K562 (cell line): ENCODE results near the gene CBR4. TPM values are rescaled to one million over a fixed set of nuclear protein-coding genes. Genes with fewer than 3 reads are reported as not detected.

Experiments used
- ARID1B ChIP-seq: fragments of 450-650 bp; IDR thresholded peaks from 2 replicates; pipeline ENCODE4 v1.6.1; 2016; ENCODE audit warnings: antibody characterized with exemption, mild to moderate bottlenecking, inconsistent platforms
- C11orf30 ChIP-seq: fragments of 450-650 bp; IDR thresholded peaks from 2 replicates; pipeline ENCODE4 v1.6.1; 2016; ENCODE audit warnings: low read depth, mild to moderate bottlenecking
- CBX8 ChIP-seq: fragments of 200-600 bp; sonication (generic); IDR thresholded peaks from 2 replicates; pipeline ENCODE4 v1.6.1; 2012; ENCODE audit warnings: borderline replicate concordance, mixed run types, low read depth, mild to moderate bottlenecking, moderate library complexity, mixed read lengths, low read length, control low read depth, inconsistent platforms; ENCODE audit not compliant: poor library complexity, severe bottlenecking; ENCODE audit errors: extremely low read depth
- DACH1 ChIP-seq: fragments of 450-650 bp; IDR thresholded peaks from 2 replicates; pipeline ENCODE4 v1.6.1; 2018; ENCODE audit not compliant: partially characterized antibody
- EGR1 ChIP-seq: fragments of 450-650 bp; conservative IDR thresholded peaks from 2 replicates; pipeline ENCODE4 v1.6.1; 2017; ENCODE audit warnings: mild to moderate bottlenecking
- ELF1 ChIP-seq: fragments of 200-800 bp; sonication (Bioruptor generic); IDR thresholded peaks from 2 replicates; pipeline ENCODE4 v1.6.1; 2016; ENCODE audit warnings: missing genetic modification characterization, missing compliant biosample characterization
- ETV6 ChIP-seq, 3 experiments: fragments of 150-350 bp in 1 of 3; sonication (generic) in 1 of 3; formaldehyde crosslinking in 1 of 3; IDR thresholded peaks; 2 replicates each; pipeline versions ENCODE4 v1.6.1 to v1.8.0; 2014 to 2022; ENCODE audit warnings: borderline replicate concordance in 2 of 3, low read depth in 2 of 3, antibody characterized with exemption in 1 of 3, low read length in 1 of 3, mild to moderate bottlenecking in 1 of 3, missing genetic modification reagents in 1 of 3
- IRF2 ChIP-seq: sonication (generic); formaldehyde crosslinking; IDR thresholded peaks from 2 replicates; pipeline ENCODE4 v1.8.1; 2022; ENCODE audit warnings: mild to moderate bottlenecking, missing genetic modification reagents
- JUNB ChIP-seq: fragments of 450-650 bp; formaldehyde crosslinking; conservative IDR thresholded peaks from 2 replicates; pipeline ENCODE4 v1.4.0; 2020; ENCODE audit warnings: mild to moderate bottlenecking
- KDM5B ChIP-seq: fragments of 200-600 bp; sonication (generic); IDR thresholded peaks from 2 replicates; pipeline ENCODE4 v1.6.1; 2012; ENCODE audit warnings: low read depth, mild to moderate bottlenecking, moderate library complexity, low read length, control low read depth, inconsistent platforms; ENCODE audit not compliant: insufficient replicate concordance
- LCOR ChIP-seq: sonication (generic); formaldehyde crosslinking; IDR thresholded peaks from 2 replicates; pipeline ENCODE4 v1.8.0; 2022; ENCODE audit warnings: mild to moderate bottlenecking, missing genetic modification reagents
- MTA2 ChIP-seq: fragments of 450-650 bp; IDR thresholded peaks from 2 replicates; pipeline ENCODE4 v1.6.1; 2016; ENCODE audit warnings: low read depth
- NR4A1 ChIP-seq, 2 experiments: fragments of 250-450 bp in 1 of 2; fragments of 450-650 bp in 1 of 2; sonication (Bioruptor Pico) in 1 of 2; IDR thresholded peaks; 2 replicates each; pipeline versions ENCODE4 v1.4.0 to v1.6.1; 2016 to 2020; ENCODE audit warnings: mild to moderate bottlenecking in 2 of 2, missing compliant biosample characterization in 1 of 2, missing genetic modification characterization in 1 of 2, moderate library complexity in 1 of 2
- POLR2AphosphoS5 ChIP-seq: IDR thresholded peaks from 2 replicates; pipeline ENCODE4 v1.6.1; 2011; ENCODE audit warnings: mild to moderate bottlenecking, low read depth, low read length, moderate library complexity; ENCODE audit not compliant: control insufficient read depth, insufficient read depth
- TSC22D4 ChIP-seq: fragments of 450-650 bp; IDR thresholded peaks from 2 replicates; pipeline ENCODE4 v1.6.1; 2016; ENCODE audit warnings: missing genetic modification characterization, missing biosample characterization, control low read depth
- ZC3H8 ChIP-seq: fragments of 450-650 bp; IDR thresholded peaks from 2 replicates; pipeline ENCODE4 v1.6.1; 2017
- ZFP36 ChIP-seq: fragments of 150-350 bp; IDR thresholded peaks from 2 replicates; pipeline ENCODE4 v1.6.1; 2018; ENCODE audit warnings: low read length, low read depth; ENCODE audit not compliant: partially characterized antibody
- ZFX ChIP-seq: sonication (generic); formaldehyde crosslinking; IDR thresholded peaks from 2 replicates; pipeline ENCODE4 v1.8.0; 2022; ENCODE audit warnings: mild to moderate bottlenecking, missing genetic modification reagents, moderate library complexity
- ZNF165 ChIP-seq: fragments of 250-450 bp; sonication (Bioruptor Pico); IDR thresholded peaks from 2 replicates; pipeline ENCODE4 v1.4.0; 2020; ENCODE audit warnings: borderline replicate concordance
- ZNF282 ChIP-seq: sonication (generic); formaldehyde crosslinking; IDR thresholded peaks from 2 replicates; pipeline ENCODE4 v1.8.1; 2023; ENCODE audit warnings: missing genetic modification reagents
- ZNF668 ChIP-seq: fragments of 250-450 bp; sonication (Bioruptor Pico); IDR thresholded peaks from 2 replicates; pipeline ENCODE4 v1.8.0; 2022; ENCODE audit warnings: mild to moderate bottlenecking, inconsistent platforms
- ZNF75A ChIP-seq: fragments of 450-650 bp; formaldehyde crosslinking; IDR thresholded peaks from 2 replicates; pipeline ENCODE4 v1.4.0; 2020; ENCODE audit warnings: mild to moderate bottlenecking
- polyA plus RNA-seq, 8 experiments: library from polyadenylated mRNA; depleted of rRNA in 4 of 8; stranded (reverse) in 5 of 8; unstranded in 3 of 8; fragments of >200 nt; fragmentation: Nextera tagmentation in 2 of 8; fragmentation: Illumina TruSeq in 1 of 8; extraction: Ambion mirVana in 2 of 8; extraction: Trizol in 1 of 8; gene quantifications; 2 replicates each; pipeline versions ENCODE4 v1.2.1 to v1.2.3, GENCODE V29; 2011 to 2014; ENCODE audit warnings: inconsistent platforms in 1 of 8, missing spikeins in 1 of 8
- total RNA-seq, 7 experiments: library from RNA; depleted of rRNA in 6 of 7; stranded (reverse); fragments of >200 nt in 6 of 7; fragmentation: Illumina TruSeq in 2 of 7; extraction: Trizol in 2 of 7; gene quantifications; 2 replicates each; pipeline versions ENCODE4 v1.2.1 to v1.2.3, GENCODE V29; 2011 to 2021; ENCODE audit warnings: low replicate concordance in 1 of 7
- TF ChIP-seq, protein P1 (sequence below): fragments of 250-450 bp; sonication (Bioruptor Pico); IDR thresholded peaks from 2 replicates; pipeline ENCODE4 v1.8.0; 2022; ENCODE audit warnings: moderate library complexity, mild to moderate bottlenecking, inconsistent platforms
- TF ChIP-seq, protein P2 (sequence below): fragments of 250-450 bp; sonication (Bioruptor Pico); IDR thresholded peaks from 2 replicates; pipeline ENCODE4 v1.9.0; 2021; ENCODE audit warnings: mild to moderate bottlenecking, inconsistent platforms

CBR4 gene
- total and polyA plus RNA-seq, 9 of the 15 experiments (the other 6 are each of a cell fraction or from before 2014, with no cell fraction given) = 12.1 to 26.4 (median 18.6) TPM

DNA sequence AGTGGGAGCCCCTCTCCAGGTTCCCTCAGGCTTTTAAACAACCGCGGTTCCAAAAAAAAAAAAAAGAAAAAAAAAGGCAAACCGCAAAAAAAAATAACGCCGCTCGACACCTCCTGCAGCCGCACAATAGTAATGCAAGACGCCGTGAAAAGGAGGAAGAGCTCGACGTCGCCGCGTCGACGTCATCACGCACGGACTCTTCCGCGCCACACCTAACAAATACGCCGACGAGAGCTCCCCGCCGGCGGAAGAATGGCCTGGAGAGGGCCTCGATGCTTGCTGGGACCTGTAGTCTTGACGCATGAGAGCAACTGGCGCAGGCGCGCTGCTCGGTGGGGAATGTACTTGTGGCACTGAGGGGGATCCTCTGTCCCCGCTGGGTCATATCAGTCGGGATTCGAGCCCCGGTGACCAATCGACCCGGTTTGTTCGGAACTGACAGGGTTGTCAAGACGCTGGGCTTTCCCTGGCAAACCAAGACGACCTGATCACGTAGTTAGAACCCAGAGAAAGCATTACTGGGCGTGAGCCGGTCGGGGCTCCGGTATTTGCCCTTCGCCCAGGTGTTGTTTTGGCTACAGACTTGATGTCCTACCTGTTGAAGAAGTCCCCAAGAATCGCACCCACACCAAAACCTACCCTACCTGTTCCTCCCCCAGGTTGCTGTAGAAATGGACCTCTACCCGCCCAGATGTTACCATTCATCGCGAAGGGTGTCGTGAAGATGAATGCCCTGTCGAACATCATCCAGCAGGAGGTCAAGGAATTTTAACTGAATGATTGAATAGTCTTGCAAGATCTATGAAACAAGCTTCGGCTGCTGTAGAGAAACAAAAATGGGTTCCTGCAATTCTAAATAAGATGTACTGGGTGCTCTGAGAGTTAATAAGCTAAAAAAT lies at the start of gene CBR4 (continued):
- TF ChIP-seq NR4A1 (CRISPR knock-in tag; IDR thresholded peaks at IDR 0.05) = no peak
- no peak for TF ChIP-seq NR4A1 (tag; IDR thresholded peaks at IDR 0.05)
- no peak for TF ChIP-seq MTA2
- no peak; the same call in 1 of the 2 replicates for TF ChIP-seq EGR1
- no peak for TF ChIP-seq DACH1
- no peak for TF ChIP-seq ZFP36
- TF ChIP-seq, protein P1, sequence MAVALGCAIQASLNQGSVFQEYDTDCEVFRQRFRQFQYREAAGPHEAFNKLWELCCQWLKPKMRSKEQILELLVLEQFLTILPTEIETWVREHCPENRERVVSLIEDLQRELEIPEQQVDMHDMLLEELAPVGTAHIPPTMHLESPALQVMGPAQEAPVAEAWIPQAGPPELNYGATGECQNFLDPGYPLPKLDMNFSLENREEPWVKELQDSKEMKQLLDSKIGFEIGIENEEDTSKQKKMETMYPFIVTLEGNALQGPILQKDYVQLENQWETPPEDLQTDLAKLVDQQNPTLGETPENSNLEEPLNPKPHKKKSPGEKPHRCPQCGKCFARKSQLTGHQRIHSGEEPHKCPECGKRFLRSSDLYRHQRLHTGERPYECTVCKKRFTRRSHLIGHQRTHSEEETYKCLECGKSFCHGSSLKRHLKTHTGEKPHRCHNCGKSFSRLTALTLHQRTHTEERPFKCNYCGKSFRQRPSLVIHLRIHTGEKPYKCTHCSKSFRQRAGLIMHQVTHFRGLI = no peak
- TF ChIP-seq C11orf30 = peak; percentile 51; the same call in 1 of the 2 replicates
- TF ChIP-seq ZFX (CRISPR knock-in tag) = peak; percentile 57; the same call in 1 of the 2 replicates
- 0 out of 2 replicates have a peak, but pooled peaks have one; percentile 17 for TF ChIP-seq LCOR (CRISPR knock-in tag)
- no peak for TF ChIP-seq IRF2
- no peak for TF ChIP-seq ZNF668 (CRISPR knock-in tag)
- TF ChIP-seq ARID1B = no peak
- no peak for TF ChIP-seq ETV6 (IDR thresholded peaks at IDR 0.05; ENCODE audit: borderline replicate concordance in 1 of 2, low read depth in 2 of 2, low read length in 1 of 2)
- no peak for TF ChIP-seq ETV6 (CRISPR knock-in tag; IDR thresholded peaks at IDR 0.05; ENCODE audit: borderline replicate concordance)
- no peak for TF ChIP-seq CBX8
- no peak for TF ChIP-seq JUNB
- peak; percentile 89 for TF ChIP-seq ELF1
- TF ChIP-seq TSC22D4 (tag) = no peak
- TF ChIP-seq KDM5B = peak; percentile 88
- no peak for TF ChIP-seq ZNF165 (CRISPR knock-in tag)
- no peak for TF ChIP-seq ZC3H8
- TF ChIP-seq ZNF282 (CRISPR knock-in tag) = no peak
- TF ChIP-seq, protein P2, sequence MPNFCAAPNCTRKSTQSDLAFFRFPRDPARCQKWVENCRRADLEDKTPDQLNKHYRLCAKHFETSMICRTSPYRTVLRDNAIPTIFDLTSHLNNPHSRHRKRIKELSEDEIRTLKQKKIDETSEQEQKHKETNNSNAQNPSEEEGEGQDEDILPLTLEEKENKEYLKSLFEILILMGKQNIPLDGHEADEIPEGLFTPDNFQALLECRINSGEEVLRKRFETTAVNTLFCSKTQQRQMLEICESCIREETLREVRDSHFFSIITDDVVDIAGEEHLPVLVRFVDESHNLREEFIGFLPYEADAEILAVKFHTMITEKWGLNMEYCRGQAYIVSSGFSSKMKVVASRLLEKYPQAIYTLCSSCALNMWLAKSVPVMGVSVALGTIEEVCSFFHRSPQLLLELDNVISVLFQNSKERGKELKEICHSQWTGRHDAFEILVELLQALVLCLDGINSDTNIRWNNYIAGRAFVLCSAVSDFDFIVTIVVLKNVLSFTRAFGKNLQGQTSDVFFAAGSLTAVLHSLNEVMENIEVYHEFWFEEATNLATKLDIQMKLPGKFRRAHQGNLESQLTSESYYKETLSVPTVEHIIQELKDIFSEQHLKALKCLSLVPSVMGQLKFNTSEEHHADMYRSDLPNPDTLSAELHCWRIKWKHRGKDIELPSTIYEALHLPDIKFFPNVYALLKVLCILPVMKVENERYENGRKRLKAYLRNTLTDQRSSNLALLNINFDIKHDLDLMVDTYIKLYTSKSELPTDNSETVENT = no peak
- TF ChIP-seq POLR2AphosphoS5 = peak; percentile 87
- no peak for TF ChIP-seq ZNF75A (CRISPR knock-in tag)
